Keratinocyte (primary cell): ENCODE results near the gene RERG. TPM values are rescaled to one million over a fixed set of nuclear protein-coding genes. Genes with fewer than 3 reads are reported as not detected.

Source experiments
- DNase-seq: peaks from one replicate; pipeline ENCODE4 v3.0.0-alpha.2; 2011; ENCODE audit warnings: low read depth, missing footprints, low spot score
- FAIRE-seq: peaks from 2 replicates; lab custom pipeline; 2011; peaks lifted over from hg19 to GRCh38; lab: Jason Lieb, UNC
- H2AFZ ChIP-seq: 2 replicates; pipeline ENCODE4 v1.6.0; 2012; ENCODE audit warnings: low read length, control low read depth, inconsistent platforms; ENCODE audit not compliant: control insufficient read depth
- H3K27ac ChIP-seq: 2 replicates; pipeline ENCODE4 v1.5.1; 2011; ENCODE audit warnings: low read length; ENCODE audit not compliant: control insufficient read depth, insufficient read depth
- H3K27me3 ChIP-seq: 3 replicates; pipeline ENCODE4 v1.6.0; 2011; ENCODE audit warnings: low read length; ENCODE audit not compliant: control insufficient read depth, insufficient read depth; ENCODE audit errors: extremely low read depth
- H3K36me3 ChIP-seq, 2 experiments: 2 replicates in 1 of 2; 3 replicates in 1 of 2; pipeline ENCODE4 v1.5.1; 2011; ENCODE audit warnings: low read length in 2 of 2, mild to moderate bottlenecking in 1 of 2; ENCODE audit not compliant: control insufficient read depth in 2 of 2, insufficient read depth in 2 of 2; ENCODE audit errors: extremely low read depth in 1 of 2
- H3K4me1 ChIP-seq: 3 replicates; pipeline ENCODE4 v1.5.1; 2011; ENCODE audit warnings: low read length; ENCODE audit not compliant: control insufficient read depth, insufficient read depth; ENCODE audit errors: extremely low read depth
- H3K4me2 ChIP-seq: 3 replicates; pipeline ENCODE4 v1.6.0; 2011; ENCODE audit warnings: low read depth, low read length; ENCODE audit not compliant: control insufficient read depth, insufficient read depth; ENCODE audit errors: extremely low read depth
- H3K4me3 ChIP-seq, 3 experiments: fragments of 200-600 bp in 1 of 3; sonication (generic) in 1 of 3; 2 replicates in 2 of 3; 3 replicates in 1 of 3; pipeline ENCODE4 v1.5.1; 2011 to 2016; ENCODE audit warnings: low read length in 3 of 3, mild to moderate bottlenecking in 3 of 3, control low read depth in 2 of 3, inconsistent platforms in 1 of 3, low read depth in 1 of 3, mixed read lengths in 1 of 3, mixed run types in 1 of 3, moderate library complexity in 1 of 3; ENCODE audit not compliant: control insufficient read depth in 2 of 3, insufficient read depth in 2 of 3; ENCODE audit errors: extremely low read depth in 1 of 3
- H3K79me2 ChIP-seq: 2 replicates; pipeline ENCODE4 v1.6.0; 2012; ENCODE audit warnings: low read length; ENCODE audit not compliant: control insufficient read depth, insufficient read depth
- H3K9ac ChIP-seq: 3 replicates; pipeline ENCODE4 v1.6.0; 2011; ENCODE audit warnings: low read length; ENCODE audit not compliant: control insufficient read depth, insufficient read depth; ENCODE audit errors: extremely low read depth
- H3K9me1 ChIP-seq: 3 replicates; pipeline ENCODE4 v1.6.0; 2011; ENCODE audit warnings: low read length; ENCODE audit not compliant: control insufficient read depth, insufficient read depth; ENCODE audit errors: extremely low read depth
- H3K9me3 ChIP-seq: 2 replicates; pipeline ENCODE4 v1.5.1; 2012; ENCODE audit warnings: low read depth, low read length; ENCODE audit not compliant: control insufficient read depth
- H4K20me1 ChIP-seq: 3 replicates; pipeline ENCODE4 v1.6.0; 2011; ENCODE audit warnings: low read length; ENCODE audit not compliant: control insufficient read depth, insufficient read depth; ENCODE audit errors: extremely low read depth
- CTCF ChIP-seq, 3 experiments: IDR thresholded peaks in 1 of 3; conservative IDR thresholded peaks in 1 of 3; optimal IDR thresholded peaks in 1 of 3; 2 replicates in 2 of 3; 3 replicates in 1 of 3; pipeline versions ENCODE3 to v1.5.1; 2011; ENCODE audit warnings: low read length in 3 of 3, mild to moderate bottlenecking in 3 of 3, moderate library complexity in 2 of 3, control low read depth in 1 of 3, inconsistent platforms in 1 of 3; ENCODE audit not compliant: insufficient read depth in 2 of 3; ENCODE audit errors: extremely low read depth in 1 of 3
- EZH2 ChIP-seq: IDR thresholded peaks from one replicate; pipeline ENCODE4 v1.6.1; 2012; ENCODE audit warnings: inconsistent platforms, mild to moderate bottlenecking, low read length, moderate library complexity
- dilution Hi-C: fragments of 300-500 bp; cut with MboI; formaldehyde crosslinking; loops from one replicate; pipeline ENCODE4 v1.7.0; 2020; ENCODE audit warnings: low sequenced_read_pairs; ENCODE audit not compliant: extremely low pct_ligation_motif_present
- polyA plus RNA-seq, 5 experiments: library from polyadenylated mRNA; depleted of rRNA in 3 of 5; stranded (reverse) in 3 of 5; stranded (forward) in 1 of 5; unstranded in 1 of 5; fragments of >200 nt; gene quantifications; 1 replicate in 1 of 5; 2 replicates in 3 of 5; 3 replicates in 1 of 5; pipeline versions ENCODE4 v1.2.1 to v1.2.3, GENCODE V29; 2011 to 2012; ENCODE audit warnings: missing spikeins in 2 of 5, low read depth in 1 of 5, low replicate concordance in 1 of 5

The RERG gene
- polyA plus RNA-seq, 1 donor (not counting 4 experiments of a cell fraction or from before 2014, with no cell fraction given) = not detected

DNA sequence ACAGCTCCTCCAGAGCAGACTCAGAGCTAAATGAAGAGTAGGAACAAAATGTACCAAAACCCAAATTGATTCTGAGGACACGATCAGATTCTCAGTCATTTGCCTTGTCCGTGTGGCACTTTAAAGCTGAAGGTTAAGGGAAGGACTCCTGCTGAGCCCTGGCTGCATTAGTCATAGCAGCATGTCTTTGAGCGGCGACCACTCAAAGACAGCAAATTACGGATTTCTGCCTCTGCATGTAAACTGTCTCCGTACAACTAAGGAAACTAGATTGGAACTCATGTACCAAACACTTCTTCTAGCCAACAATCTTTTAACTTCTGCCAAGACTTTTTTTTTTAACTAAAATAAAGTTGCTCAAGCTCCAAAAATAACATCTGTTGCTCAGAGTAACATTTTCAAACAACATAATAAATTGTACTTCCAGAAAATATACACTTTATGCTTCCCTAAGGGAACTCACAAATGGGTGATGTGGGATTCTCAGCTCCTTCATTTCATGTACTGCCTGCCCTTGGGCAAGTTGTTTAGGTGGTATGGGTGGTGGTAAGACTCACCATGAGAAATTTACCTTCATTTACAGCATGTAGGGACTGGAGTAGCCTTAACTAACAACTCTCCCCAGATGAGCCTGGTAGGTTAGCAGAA is 56.1 kb downstream of the RERG start:
- Histone ChIP-seq H3K9me1 (no peaks in the 10 kb centered on the region), H3K4me3 (no peak overlapping the region), H3K9me3 (no peaks in the 10 kb centered on the region), H3K4me1 (peaks cover 8% of the 10 kb centered on the region), H2AFZ (no peak overlapping the region), H3K27ac (no peak overlapping the region), H3K36me3 (no peaks in the 10 kb centered on the region), H3K9ac (no peak overlapping the region), H4K20me1 (no peaks in the 10 kb centered on the region), H3K79me2 (no peaks in the 10 kb centered on the region), H3K4me2 (no peak overlapping the region), H3K27me3 (peaks cover 3% of the 10 kb centered on the region)
- DNase-seq (no peak), FAIRE-seq (no peak)
- TF ChIP-seq CTCF (optimal IDR thresholded peaks at IDR 0.05 in 1 of 3, IDR thresholded peaks at IDR 0.05 in 1 of 3, conservative IDR thresholded peaks at IDR 0.05 in 1 of 3; ENCODE audit: extremely low read depth in 1 of 3, insufficient read depth in 2 of 3, low read length in 3 of 3) (no peak), EZH2 (no peak)
- dilution Hi-C loops = no loop called here

- H3K27ac ChIP-seq = no peak overlapping the region
- no peak for FAIRE-seq
These were observed 57.9 kb downstream of the RERG start for GRCh38 chr12:15163030-15163976.

More at GRCh38 chr12:15163030-15163976, 57.9 kb downstream of the RERG start:
- H3K27me3 ChIP-seq = no peaks in the 10 kb centered on the region
- H2AFZ ChIP-seq = no peak overlapping the region
- no peaks in the 10 kb centered on the region for H3K36me3 ChIP-seq
- TF ChIP-seq EZH2 (no peak), CTCF (optimal IDR thresholded peaks at IDR 0.05 in 1 of 3, IDR thresholded peaks at IDR 0.05 in 1 of 3, conservative IDR thresholded peaks at IDR 0.05 in 1 of 3; ENCODE audit: extremely low read depth in 1 of 3, insufficient read depth in 2 of 3, low read length in 3 of 3) (no peak)
- no peak for DNase-seq
- no peak overlapping the region for H3K9ac ChIP-seq
- H4K20me1 ChIP-seq = no peaks in the 10 kb centered on the region
- no peaks in the 10 kb centered on the region for H3K9me3 ChIP-seq
- peaks cover 8% of the 10 kb centered on the region for H3K4me1 ChIP-seq
- H3K4me2 ChIP-seq = peak overlapping the region; percentile 34
- dilution Hi-C loops = no loop called here
- H3K9me1 ChIP-seq = no peaks in the 10 kb centered on the region
- H3K79me2 ChIP-seq = no peaks in the 10 kb centered on the region
- H3K4me3 ChIP-seq = no peak overlapping the region
